ENCODE results near the gene CTNNAL1. TPM values are rescaled to one million over a fixed set of nuclear protein-coding genes. Genes with fewer than 3 reads are reported as not detected.

CTNNAL1 gene
- total and polyA plus RNA-seq, 2 of the 8 experiments (the other 6 are each of a cell fraction or from before 2014, with no cell fraction given) = 23.2 to 66.1 TPM

GRCh38 chr9:108894225-108894997 lies 118.9 kb downstream of the CTNNAL1 start:
- Histone ChIP-seq H4K20me1 (replicated peaks in 1 of 2; ENCODE audit: control insufficient read depth in 1 of 2, insufficient read depth in 2 of 2, low read length in 2 of 2) (peaks cover 0 to 4% of the 10 kb centered on the region in 2 experiments), H3K56ac (replicated peaks; ENCODE audit: insufficient read length, low read depth, low read length) (no peak overlapping the region)
- CTCF ChIA-PET (ENCODE audit: partially characterized antibody) = no interaction called here

More at GRCh38 chr9:108894225-108894997, 118.9 kb downstream of the CTNNAL1 start:
- no peak overlapping the region for H2BK12ac ChIP-seq (ENCODE audit: low read depth, low read length)
- no peak overlapping the region for H3K4ac ChIP-seq (replicated peaks; ENCODE audit: insufficient read length, low read depth, low read length)
- H2AFZ ChIP-seq (ENCODE audit: low read length) = no peak overlapping the region
- no peak overlapping the region for H2AK5ac ChIP-seq (ENCODE audit: low read depth, low read length)
- no peak overlapping the region for H2BK20ac ChIP-seq (ENCODE audit: low read length)
- H3K27me3 ChIP-seq (replicated peaks in 1 of 4; ENCODE audit: control insufficient read depth in 3 of 4, extremely low read depth in 1 of 4, insufficient read depth in 3 of 4, low read length in 3 of 4) = no peaks in the 10 kb centered on the region
- TF ChIP-seq CHD1 (IDR thresholded peaks at IDR 0.05; ENCODE audit: low read depth, low read length) (no peak), HDAC2 (IDR thresholded peaks at IDR 0.05; ENCODE audit: borderline replicate concordance in 1 of 2, low read depth in 2 of 2, low read length in 2 of 2) (no peak), ATF2 (IDR thresholded peaks at IDR 0.05; ENCODE audit: low read length) (no peak), BCL11A (IDR thresholded peaks at IDR 0.05; ENCODE audit: low read depth in 2 of 2, low read length in 2 of 2) (no peak), RFX5 (IDR thresholded peaks at IDR 0.05; ENCODE audit: borderline replicate concordance, low read depth, low read length) (no peak)
- no peak overlapping the region for H3K9ac ChIP-seq (replicated peaks in 1 of 4; ENCODE audit: extremely low read depth in 1 of 4, low read depth in 3 of 4, low read length in 3 of 4)
- no peak overlapping the region for H2BK120ac ChIP-seq (replicated peaks; ENCODE audit: low read depth, low read length)
- no peak overlapping the region for H2BK5ac ChIP-seq (ENCODE audit: low read depth, low read length)
- DNase-seq (ENCODE audit: low read depth in 1 of 2, low spot score in 2 of 2) (no peak), FAIRE-seq (no peak)
- H4K5ac ChIP-seq (ENCODE audit: insufficient read length, low read depth, low read length) = no peak overlapping the region
- POLR2A ChIA-PET (ENCODE audit: partially characterized antibody) = no interaction called here
- H3K23me2 ChIP-seq (ENCODE audit: low read depth, low read length) = no peaks in the 10 kb centered on the region
- no peaks in the 10 kb centered on the region for H3K9me3 ChIP-seq (ENCODE audit: insufficient read depth in 2 of 2, low read depth in 1 of 2, low read length in 1 of 2)
- no peaks in the 10 kb centered on the region for H3K79me2 ChIP-seq (ENCODE audit: control insufficient read depth in 1 of 2, insufficient read depth in 2 of 2, low read length in 2 of 2)
- H4K91ac ChIP-seq (replicated peaks; ENCODE audit: insufficient read length, low read length) = no peak overlapping the region
- no peak overlapping the region for H3K18ac ChIP-seq (ENCODE audit: extremely low read depth, low read length)
- no peak overlapping the region for H3K23ac ChIP-seq (ENCODE audit: insufficient read length)
- no peak overlapping the region for H3K14ac ChIP-seq (ENCODE audit: insufficient read length)
- no peak overlapping the region for H3K27ac ChIP-seq (ENCODE audit: low read depth, low read length)
- 94% methylated on average over 4 of the region's 4 CpGs; no CpG with 5 or more reads in 1 of the 2 experiments for WGBS, 2 experiments (ENCODE audit: extremely low coverage in 1 of 2, insufficient coverage in 1 of 2, insufficient read length in 1 of 2, insufficient replicate concordance in 2 of 2, low coverage in 1 of 2, low lambda C conversion rate in 2 of 2, missing lambda C conversion rate in 1 of 2)
- no peaks in the 10 kb centered on the region for H3K4me1 ChIP-seq (replicated peaks in 1 of 4; ENCODE audit: control insufficient read depth in 3 of 4, insufficient read depth in 4 of 4, low read length in 3 of 4)
- no peak overlapping the region for H2BK15ac ChIP-seq (ENCODE audit: low read length)
- H3K36me3 ChIP-seq (ENCODE audit: control insufficient read depth in 2 of 4, insufficient read depth in 4 of 4, low read length in 3 of 4) = peaks cover 17 to 57% (median 54%) of the 10 kb centered on the region in 4 experiments
- no peak overlapping the region for H4K8ac ChIP-seq (ENCODE audit: extremely low read depth, insufficient read depth, low read length)
- no peak overlapping the region for H3K4me3 ChIP-seq (ENCODE audit: extremely low read depth in 1 of 4, insufficient read depth in 2 of 4, low read depth in 3 of 4, low read length in 4 of 4)
- H3K79me1 ChIP-seq (ENCODE audit: low read depth, low read length) = no peaks in the 10 kb centered on the region
- H3K4me2 ChIP-seq (ENCODE audit: insufficient read depth in 1 of 2, low read depth in 2 of 2, low read length in 2 of 2) = no peak overlapping the region
